Urinary bladder (tissue), 4 donors: ENCODE data around the gene USP50. TPM values are rescaled to one million over a fixed set of nuclear protein-coding genes. Genes with fewer than 3 reads are reported as not detected.
A peak's percentile ranks its signal among the peaks of the same experiment; 100 is the strongest.
"Not testable (repeated sequence)": the region's sequence is repeated elsewhere in the genome, so short reads cannot be mapped to it uniquely, and the experiment has no call there.

Experiments used
- DNase-seq: peaks from one replicate; pipeline ENCODE4 v3.0.0-alpha.2; 2015; ENCODE audit errors: extremely low spot score
- H3K27ac ChIP-seq: one replicate; pipeline ENCODE4 v1.5.1; 2013; ENCODE audit warnings: low read depth, mild to moderate bottlenecking, moderate library complexity
- H3K36me3 ChIP-seq: one replicate; pipeline ENCODE4 v1.6.1; 2013; ENCODE audit warnings: mild to moderate bottlenecking, moderate library complexity; ENCODE audit not compliant: insufficient read depth
- H3K4me1 ChIP-seq: one replicate; pipeline ENCODE4 v1.6.1; 2013; ENCODE audit warnings: mild to moderate bottlenecking, moderate library complexity; ENCODE audit not compliant: insufficient read depth
- H3K4me3 ChIP-seq: one replicate; pipeline ENCODE4 v1.5.1; 2013; ENCODE audit warnings: low read depth, low read length
- WGBS: extraction: QIAGEN DNeasy Blood & Tissue Kit; methylation state at CpG from one replicate; pipeline ENCODE4 v1.1.7; 2013; 5-methylcytosine and 5-hydroxymethylcytosine counted together
- polyA plus RNA-seq: library from polyadenylated mRNA; stranded (reverse); fragments of 200-250 nt; gene quantifications from one replicate; pipeline ENCODE4 v1.2.3, GENCODE V29; 2013
- total RNA-seq: library from RNA; depleted of rRNA; stranded (reverse); fragments of >200 nt; gene quantifications from one replicate; pipeline ENCODE4 v1.2.3, GENCODE V29; 2014
- donor health status: healthy with polysubstance abuse.
- donor health status: healthy.

The USP50 gene
- total and polyA plus RNA-seq, 2 donors: 1.2 TPM; not detected in 1

DNA sequence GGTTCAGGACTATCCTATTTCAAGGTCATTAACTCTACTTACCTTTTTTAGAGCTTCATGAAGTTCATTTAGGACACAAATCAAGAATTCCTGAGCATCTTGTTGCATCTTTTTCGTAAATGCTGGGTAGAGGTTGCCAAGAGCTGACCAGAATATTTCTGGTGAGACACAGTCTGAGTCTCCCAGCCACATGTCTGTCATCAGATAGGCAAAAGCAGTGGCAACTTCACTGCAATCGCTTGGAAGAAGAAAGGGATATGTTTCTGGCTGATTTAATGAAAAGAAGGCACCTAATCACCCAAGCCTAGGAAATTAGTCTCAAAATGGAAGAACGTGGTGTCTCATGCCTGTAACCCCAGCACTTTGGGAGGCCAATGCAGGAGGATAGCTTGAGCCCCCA is 2.9 kb downstream of the USP50 start:
- Histone ChIP-seq H3K4me3 (no peak overlapping the region), H3K4me1 (no peaks in the 10 kb centered on the region), H3K36me3 (no peaks in the 10 kb centered on the region), H3K27ac (no peak overlapping the region)
- DNase-seq: no peak
- 89% methylated on average over 3 of the region's 3 CpGs for WGBS

DNA sequence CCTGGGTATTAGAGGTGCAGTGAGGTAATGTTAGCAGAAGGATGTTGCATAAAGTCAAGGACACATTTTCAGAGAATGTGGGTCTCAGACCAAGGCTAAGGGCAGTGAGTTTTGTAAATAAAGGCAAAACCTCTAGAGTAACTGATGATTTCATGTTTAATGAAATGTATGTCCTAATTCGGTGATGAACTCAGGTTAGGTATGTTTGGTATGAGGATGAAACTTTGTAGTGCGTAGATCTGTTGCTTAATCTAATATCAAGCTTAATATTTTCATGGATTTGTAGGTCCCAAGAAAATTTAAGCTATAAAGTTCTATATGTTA is 3.6 kb downstream of the USP50 start:
- no peak for DNase-seq
- no peak overlapping the region for H3K4me3 ChIP-seq
- H3K27ac ChIP-seq: no peak overlapping the region
- no peaks in the 10 kb centered on the region for H3K4me1 ChIP-seq
- no peaks in the 10 kb centered on the region for H3K36me3 ChIP-seq
- 68% methylated on average over 2 of the region's 2 CpGs for WGBS

DNA sequence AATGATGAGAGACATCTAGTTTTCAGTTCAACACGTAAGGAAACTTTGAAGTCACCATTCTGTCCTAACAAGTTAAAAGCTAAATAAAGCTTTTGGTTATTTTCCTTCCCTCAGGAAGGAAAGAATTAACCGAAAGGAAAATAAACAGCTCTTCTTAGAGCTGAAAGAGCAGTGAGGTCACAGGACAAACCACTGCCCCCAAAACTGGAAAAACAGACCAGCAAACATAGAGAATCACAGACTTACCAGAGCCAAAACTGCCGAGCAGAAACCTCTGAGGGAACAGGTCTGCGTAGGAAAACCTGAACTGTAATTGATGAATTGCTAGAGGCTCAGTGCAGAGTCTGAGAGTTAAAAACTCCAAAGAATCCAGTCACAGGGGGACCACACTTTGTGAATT is 14.7 kb downstream of the USP50 start:
- H3K27ac ChIP-seq: no peak overlapping the region
- H3K4me3 ChIP-seq: no peak overlapping the region
- no peaks in the 10 kb centered on the region for H3K4me1 ChIP-seq
- H3K36me3 ChIP-seq: no peaks in the 10 kb centered on the region
- DNase-seq: no peak
- WGBS: 67% methylated on average over 4 of the region's 4 CpGs

DNA sequence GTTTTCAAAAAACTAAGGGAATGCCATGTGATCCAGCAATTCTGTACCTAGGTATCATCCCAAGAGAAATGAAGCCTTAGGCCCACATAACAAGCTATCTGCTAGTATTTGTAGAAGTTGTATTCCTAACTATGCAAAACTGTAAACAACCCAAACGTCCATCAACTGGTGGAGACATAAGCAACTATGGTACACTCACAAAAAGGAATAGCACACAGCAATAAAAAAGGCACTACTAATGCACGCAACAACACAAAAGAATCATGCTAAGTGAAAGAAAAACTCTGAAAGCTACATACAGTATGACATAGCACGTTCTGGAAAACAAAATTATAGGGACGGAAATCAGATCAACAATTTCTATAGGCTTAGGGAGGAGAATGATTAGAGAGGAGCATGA is 15.3 kb downstream of the USP50 start:
- no peak for DNase-seq
- no peak overlapping the region for H3K4me3 ChIP-seq
- H3K4me1 ChIP-seq: no peaks in the 10 kb centered on the region
- H3K27ac ChIP-seq: no peak overlapping the region
- H3K36me3 ChIP-seq: no peaks in the 10 kb centered on the region
- WGBS: 87% methylated on average over 4 of the region's 4 CpGs

DNA sequence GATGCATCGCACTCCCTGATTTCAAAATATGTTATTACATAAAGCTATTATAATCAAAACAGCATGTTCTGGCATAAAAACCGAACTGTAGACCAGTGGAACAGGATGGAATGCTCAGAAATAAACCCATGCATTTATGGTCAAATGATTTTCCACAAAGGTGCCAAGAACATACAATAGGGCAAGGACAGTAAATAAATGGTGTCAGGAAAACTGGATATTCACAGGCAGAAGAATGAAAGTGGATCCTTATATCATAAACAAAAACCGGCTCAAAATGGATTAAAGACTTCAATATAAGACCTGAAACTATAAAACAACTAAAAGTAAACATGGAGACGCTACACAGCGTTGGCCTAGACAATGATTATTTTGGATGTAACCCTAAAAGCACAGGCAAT is 22.6 kb downstream of the USP50 start:
- no peak overlapping the region for H3K4me3 ChIP-seq
- DNase-seq: peak; percentile 39
- H3K27ac ChIP-seq: no peak overlapping the region
- 25% methylated on average over 5 of the region's 5 CpGs for WGBS
- H3K36me3 ChIP-seq: no peaks in the 10 kb centered on the region
- H3K4me1 ChIP-seq: no peaks in the 10 kb centered on the region

DNA sequence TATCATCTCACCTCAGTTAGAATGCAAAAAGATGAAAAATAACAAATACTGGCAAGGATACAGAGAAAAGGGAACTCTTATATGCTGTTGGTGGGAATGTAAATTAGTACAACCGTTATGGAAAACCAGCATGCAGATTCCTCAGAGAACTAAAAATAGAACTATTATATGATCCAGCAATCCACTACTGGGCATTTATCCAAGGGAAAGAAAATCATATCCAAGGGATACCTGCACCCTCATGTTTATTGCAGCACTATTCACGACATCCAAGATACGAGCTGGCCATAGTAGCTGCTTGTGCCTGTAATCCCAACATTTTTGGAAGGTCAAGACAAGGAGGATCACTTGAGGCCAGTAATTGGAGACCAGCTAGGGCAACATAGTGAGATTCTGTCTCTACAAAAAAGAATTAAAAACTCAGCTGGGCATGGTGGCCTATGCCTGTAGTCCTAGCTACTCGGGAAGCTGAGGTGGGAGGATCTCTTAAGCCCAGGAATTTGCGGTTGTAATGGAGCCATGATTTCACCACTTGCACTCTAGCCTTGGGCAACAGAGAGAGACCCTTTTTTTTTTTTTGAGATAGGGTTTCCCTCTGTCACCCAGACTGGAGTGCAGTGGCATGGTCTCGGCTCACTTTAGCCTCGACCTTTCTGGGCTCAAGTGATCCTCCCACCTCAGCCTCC is 26.6 kb downstream of the USP50 start:
- Histone ChIP-seq H3K27ac (no peak overlapping the region), H3K4me3 (no peak overlapping the region), H3K4me1 (no peaks in the 10 kb centered on the region), H3K36me3 (no peaks in the 10 kb centered on the region)
- no peak for DNase-seq
- 59% methylated on average over 7 of the region's 7 CpGs for WGBS

DNA sequence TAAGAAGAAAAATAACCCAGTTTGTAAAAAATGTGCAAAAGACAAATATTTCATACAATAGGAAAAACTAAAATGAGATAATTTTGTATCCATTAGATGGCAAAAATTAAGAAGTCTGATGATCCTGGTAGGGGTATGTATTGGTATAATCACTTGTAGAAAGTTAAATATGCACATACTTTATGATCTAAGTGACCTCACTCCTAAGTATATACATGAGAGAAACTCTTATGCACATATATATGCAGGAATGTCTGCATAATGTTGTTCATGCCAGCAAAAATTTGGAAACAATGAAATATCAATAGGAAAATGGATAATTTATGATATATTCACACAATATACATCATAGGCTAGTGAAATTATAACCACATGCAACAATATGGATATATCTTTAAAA is 33.5 kb downstream of the USP50 start:
- Histone ChIP-seq H3K4me3 (no peak overlapping the region), H3K27ac (no peak overlapping the region), H3K36me3 (no peaks in the 10 kb centered on the region), H3K4me1 (no peaks in the 10 kb centered on the region)
- no peak for DNase-seq

DNA sequence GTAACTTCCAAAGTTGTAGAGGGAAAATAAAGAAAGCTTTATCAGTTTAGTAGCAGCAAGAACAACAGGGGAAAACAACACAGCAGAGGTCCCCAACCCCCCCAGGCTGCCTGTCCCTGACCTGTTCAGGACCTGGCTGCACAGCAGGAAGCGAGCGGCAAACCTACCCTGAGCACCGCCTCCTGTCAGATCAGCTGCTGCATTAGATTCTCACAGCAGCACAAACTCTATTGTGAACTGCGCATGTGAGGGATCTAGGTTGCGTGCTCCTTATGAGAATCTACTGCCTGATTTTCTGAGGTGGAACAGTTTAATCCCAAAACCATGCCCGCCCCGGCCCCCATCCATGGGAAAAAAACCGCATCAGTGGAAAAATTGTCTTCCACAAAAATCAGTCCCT is 40.3 kb downstream of the USP50 start:
- Histone ChIP-seq H3K36me3 (peaks cover 3% of the 10 kb centered on the region), H3K4me1 (no peaks in the 10 kb centered on the region), H3K4me3 (no peak overlapping the region), H3K27ac (no peak overlapping the region)
- WGBS: 34% methylated on average over 8 of the region's 8 CpGs
- no peak for DNase-seq

DNA sequence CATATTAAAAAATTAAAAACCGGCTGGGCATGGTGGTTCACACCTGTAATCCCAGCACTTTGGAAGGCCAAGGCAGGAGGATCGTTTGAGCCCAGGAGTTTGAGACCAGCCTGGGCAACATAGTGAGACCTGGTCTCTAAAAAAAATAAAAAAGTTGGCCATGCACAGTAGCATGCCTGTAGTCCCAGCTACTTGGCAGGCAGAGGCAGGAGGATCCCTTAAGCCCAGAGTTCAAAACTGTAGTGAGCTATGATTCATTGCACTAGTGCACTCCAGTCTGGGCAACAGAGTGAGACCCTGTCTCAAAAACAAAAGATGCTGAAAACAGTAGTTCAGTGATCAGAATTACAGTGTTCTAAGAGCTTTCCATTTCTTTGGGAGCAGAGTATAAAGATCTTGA is 40.8 kb downstream of the USP50 start:
- not testable (repeated sequence) for H3K27ac ChIP-seq, DNase-seq, H3K36me3 ChIP-seq, H3K4me1 ChIP-seq, H3K4me3 ChIP-seq
- 88% methylated on average over 2 of the region's 2 CpGs for WGBS

DNA sequence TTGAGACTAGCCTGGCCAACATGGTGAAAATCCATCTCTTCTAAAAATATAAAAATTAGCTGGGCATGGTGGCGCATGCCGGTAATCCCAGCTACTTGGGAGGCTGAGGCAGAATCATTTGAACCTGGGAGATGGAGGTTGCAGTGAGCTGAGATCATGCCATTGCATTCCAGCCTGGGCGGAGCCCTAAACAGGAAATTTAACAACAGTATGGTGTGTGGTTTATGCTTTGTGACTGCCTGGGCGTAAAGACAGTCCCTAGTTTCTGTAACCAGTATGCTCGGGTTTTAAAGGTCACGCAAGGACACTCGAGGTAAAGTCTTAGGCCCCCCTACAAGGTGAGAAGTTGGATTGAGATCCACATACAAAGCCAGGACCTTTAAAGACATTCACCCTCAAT is 43.3 kb downstream of the USP50 start:
- 92% methylated on average over 7 of the region's 7 CpGs for WGBS
- no peak for DNase-seq
- Histone ChIP-seq H3K36me3 (peaks cover 8% of the 10 kb centered on the region), H3K27ac (no peak overlapping the region), H3K4me3 (no peak overlapping the region), H3K4me1 (no peaks in the 10 kb centered on the region)

DNA sequence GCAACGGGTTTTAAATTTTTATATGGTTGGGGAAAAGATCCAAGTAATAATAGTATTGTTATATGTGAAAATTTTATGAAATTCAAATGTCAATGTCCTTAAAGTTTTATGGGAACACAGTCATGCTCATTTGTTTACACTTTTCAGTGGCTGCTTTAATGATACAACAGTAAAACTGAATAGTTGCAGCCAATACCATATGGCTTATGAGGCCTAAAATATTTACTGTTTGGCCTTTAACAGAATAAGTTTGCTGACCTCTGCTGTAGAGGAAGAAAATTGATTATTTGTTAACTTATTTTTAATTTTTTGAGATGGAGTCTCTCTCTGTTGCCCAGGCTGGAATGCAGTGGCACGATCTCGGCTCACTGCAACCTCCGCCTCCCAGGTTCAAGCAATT is 44.7 kb downstream of the USP50 start:
- Histone ChIP-seq H3K4me1 (no peaks in the 10 kb centered on the region), H3K4me3 (no peak overlapping the region), H3K36me3 (peaks cover 9% of the 10 kb centered on the region), H3K27ac (no peak overlapping the region)
- no peak for DNase-seq
- 89% methylated on average over 4 of the region's 4 CpGs for WGBS

DNA sequence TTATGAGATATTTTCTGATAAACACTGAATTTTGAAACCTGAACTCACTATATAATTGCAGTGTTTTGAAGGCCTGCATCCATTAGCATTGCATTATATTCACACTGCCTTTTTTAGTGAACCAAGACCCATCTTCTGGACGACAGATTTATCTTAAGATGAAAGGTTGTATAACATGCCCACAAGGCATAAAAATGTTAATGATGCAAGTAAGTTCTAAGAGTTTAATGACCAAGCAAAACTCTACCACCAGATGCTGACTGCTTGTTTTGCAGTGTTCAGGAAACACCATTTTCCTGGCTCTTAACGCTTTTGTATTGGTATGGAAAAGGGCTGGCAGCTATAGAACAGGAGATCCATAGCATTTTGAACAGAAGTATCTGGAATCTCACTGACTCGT is 46.1 kb downstream of the USP50 start:
- Histone ChIP-seq H3K27ac (no peak overlapping the region), H3K36me3 (peaks cover 9% of the 10 kb centered on the region), H3K4me1 (no peaks in the 10 kb centered on the region), H3K4me3 (no peak overlapping the region)
- DNase-seq: no peak
- 74% methylated on average over 3 of the region's 3 CpGs for WGBS

DNA sequence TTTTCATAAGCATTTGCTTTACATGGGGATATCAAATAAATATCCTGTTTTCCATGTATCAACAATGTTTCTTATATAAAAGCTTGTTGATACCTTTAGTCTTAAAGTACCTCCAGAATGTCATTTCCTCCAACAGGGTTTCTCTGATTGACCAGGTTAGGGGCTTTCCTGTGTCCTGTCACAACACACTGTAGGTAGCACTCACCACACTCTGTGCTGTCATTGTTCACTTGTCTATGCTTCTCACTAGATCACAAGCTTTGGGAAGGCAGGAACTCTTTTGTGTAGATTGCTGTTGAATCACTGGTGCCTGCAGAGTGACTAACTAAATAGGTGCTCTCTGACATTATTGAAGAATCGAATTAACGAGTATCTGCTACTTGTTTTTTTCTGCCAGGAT is 49.8 kb downstream of the USP50 start:
- DNase-seq: no peak
- Histone ChIP-seq H3K4me3 (no peak overlapping the region), H3K36me3 (peaks cover 8% of the 10 kb centered on the region), H3K27ac (no peak overlapping the region), H3K4me1 (no peaks in the 10 kb centered on the region)
- WGBS: 97% methylated on average over 2 of the region's 2 CpGs

DNA sequence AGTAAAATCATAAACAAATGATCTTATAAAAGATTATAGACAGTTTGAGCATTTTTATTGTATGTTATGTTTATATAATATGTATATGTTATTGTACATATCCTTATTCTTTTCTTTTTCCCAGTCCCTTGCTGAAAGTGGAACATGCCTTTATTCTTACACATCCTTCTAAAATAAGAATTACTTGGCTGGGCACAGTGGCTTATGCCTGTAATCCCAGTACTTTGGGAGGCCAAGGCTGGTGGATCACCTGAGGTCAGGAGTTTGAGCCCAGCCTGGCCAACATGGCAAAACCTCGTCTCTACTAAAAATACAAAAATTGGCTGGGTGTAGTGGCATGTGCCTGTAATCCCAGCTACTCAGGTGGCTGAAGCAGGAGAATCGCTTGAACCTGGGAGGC is 51.9 kb downstream of the USP50 start:
- 90% methylated on average over 2 of the region's 2 CpGs for WGBS
- not testable (repeated sequence) for H3K36me3 ChIP-seq

DNA sequence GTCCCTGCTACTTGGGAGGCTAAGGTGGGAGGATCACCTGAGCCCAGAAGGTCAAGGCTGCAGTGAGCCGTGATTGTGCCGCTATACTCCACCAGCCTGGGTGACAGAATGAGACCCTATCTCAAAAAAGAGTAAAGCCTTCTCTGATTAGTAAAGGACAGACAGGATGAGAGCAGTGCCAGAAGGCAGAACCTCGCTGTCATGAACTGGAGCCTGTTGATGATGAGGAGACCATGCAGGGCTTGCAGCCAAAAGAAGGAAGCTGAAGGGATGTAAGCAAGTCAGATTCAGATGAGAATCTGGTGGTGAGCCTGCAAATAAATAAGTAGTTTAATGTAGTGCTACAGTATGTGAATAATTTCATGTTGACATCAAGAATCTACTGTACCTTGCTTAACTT is 52.8 kb downstream of the USP50 start:
- no peaks in the 10 kb centered on the region for H3K4me1 ChIP-seq
- H3K4me3 ChIP-seq: no peak overlapping the region
- peaks cover 8% of the 10 kb centered on the region for H3K36me3 ChIP-seq
- H3K27ac ChIP-seq: no peak overlapping the region
- WGBS: 91% methylated on average over 3 of the region's 3 CpGs
- no peak for DNase-seq

More for the DNA sequence above, 51.9 kb downstream of the USP50 start:
- not testable (repeated sequence) for H3K4me1 ChIP-seq, H3K4me3 ChIP-seq, DNase-seq, H3K27ac ChIP-seq
